GM21447 (cell line): ENCODE data around the gene NUPR1.
"Not testable (repeated sequence)": the region's sequence is repeated elsewhere in the genome, so short reads cannot be mapped to it uniquely, and the experiment has no call there.

Experiments used
- ATAC-seq: cut with Tn5 transposase; IDR thresholded peaks from one replicate; pipeline ENCODE4 v1.9.1; 2021; ENCODE audit not compliant: unreplicated experiment

NUPR1 gene

DNA sequence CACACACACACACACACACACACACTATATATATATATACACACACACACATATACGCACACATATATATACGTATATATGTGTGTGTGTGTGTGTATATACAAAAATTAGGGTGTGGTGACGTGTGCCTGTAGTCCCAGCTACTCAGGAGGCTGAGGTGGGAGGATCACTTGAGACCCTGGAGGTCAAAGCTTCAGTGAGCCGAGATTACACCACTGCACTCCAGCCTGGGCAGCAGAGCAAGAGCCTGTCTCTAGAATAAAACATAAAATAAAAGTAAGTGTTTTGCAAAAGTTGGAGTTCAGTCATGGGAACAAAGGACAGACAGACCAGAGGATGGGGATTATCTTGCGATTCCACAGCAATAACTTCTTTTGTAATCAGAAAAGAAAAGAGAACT is 10.8 kb downstream of the NUPR1 start:
- no peak for ATAC-seq

DNA sequence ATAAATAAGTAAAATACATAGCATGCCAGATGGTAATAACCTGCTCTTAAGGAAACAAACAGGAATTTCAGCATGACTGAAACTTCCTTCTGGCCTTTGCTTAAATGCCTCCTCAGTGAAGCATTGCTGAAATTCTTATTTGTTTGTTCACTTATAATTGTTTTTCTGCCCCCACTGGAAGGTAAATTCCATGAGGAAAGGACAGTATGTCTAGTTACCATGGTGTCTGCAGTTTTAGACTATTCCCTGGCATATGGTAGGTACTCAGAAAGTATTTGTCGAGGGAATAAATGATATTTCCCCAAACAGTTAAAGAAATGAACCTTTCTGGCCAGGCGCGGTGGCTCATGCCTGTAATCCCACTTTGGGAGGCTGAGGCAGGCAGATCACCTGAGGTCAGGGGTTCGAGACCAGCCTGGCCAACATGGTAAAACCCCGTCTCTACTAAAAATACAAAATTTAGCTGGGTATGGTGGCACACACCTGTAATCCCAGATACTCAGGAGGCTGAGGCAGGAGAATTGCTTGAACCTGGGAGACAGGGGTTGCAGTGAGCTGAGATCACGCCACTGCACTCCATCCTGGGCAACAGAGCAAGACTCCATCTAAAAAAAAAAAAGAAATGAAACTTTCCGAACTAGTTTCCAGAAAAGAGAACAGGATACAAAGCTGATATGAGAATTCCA is 11.5 kb downstream of the NUPR1 start:
- not testable (repeated sequence) for ATAC-seq

DNA sequence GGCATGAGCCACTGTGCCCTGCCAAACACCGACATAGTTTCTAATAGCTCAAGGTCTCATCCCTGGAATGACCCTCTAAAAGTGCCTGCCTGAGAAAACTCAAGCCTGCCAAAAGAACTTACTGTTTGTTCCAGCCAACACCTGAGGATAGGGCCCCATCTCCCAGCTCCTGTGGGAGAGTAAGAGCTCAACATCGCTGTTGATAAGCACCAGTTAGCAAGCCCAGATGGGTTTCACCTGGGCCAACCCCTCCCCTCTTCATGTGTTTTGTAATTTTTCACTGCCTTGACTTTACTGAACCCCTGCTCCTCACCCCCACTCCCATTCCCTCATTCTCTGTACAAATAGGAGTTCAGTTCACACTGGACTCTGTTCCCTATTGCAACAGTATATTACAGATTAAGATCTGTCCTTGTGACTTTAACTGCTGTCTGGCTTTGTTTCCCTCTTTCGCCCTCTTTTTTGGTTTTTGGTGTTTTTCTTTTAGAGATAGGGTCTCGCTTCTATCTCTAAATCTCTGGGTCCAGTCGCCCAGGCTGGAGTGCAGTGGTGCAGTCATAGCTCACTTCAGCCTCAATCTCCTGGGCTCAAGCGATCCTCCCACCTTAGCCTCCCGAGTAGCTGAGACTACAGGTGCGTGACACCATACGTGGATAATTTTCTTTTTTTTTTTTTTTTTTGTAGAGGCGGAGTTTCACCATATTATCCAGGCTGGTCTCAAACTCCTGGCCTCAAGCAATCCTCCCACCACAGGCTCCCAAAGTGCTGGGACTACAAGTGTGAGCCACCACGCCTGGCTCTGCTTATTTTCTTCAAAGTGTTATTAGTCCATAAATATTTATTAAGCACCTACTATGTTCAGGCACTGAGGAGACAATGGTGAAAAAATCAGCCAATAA is 12.3 kb downstream of the NUPR1 start:
- no peak for ATAC-seq

- no peak for ATAC-seq
Measured at GRCh38 chr16:28524681-28525171, 14.0 kb downstream of the NUPR1 start.

GRCh38 chr16:28522792-28523191 is 16.0 kb downstream of the NUPR1 start:
- ATAC-seq, result no peak

- no peak for ATAC-seq
Measured at GRCh38 chr16:28521436-28521835, 17.3 kb downstream of the NUPR1 start.

- ATAC-seq, result no peak
Measured at GRCh38 chr16:28520672-28521071, 18.1 kb downstream of the NUPR1 start.

DNA sequence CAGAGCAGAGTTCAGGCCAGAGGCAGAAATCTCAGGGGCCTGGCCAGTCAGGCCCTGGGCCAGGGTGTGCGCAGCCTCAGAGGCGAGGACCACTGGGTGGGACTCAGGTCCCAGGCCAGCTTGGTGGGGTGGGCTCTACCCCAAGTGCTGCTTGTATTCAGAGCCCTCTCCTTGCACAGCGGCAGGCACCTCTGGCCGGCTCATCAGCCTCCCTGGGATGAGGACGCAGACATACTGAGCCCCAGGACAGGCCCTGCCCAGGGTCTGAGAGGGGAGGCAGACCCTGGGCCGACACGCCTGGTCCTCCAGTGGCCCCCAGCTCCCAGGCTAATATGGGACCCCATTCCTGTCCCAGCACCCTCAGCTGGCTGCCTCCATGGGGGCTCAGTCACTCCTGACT is 24.5 kb downstream of the NUPR1 start:
- ATAC-seq, result no peak

GRCh38 chr16:28513484-28514181 is 25.1 kb downstream of the NUPR1 start:
- ATAC-seq, result no peak

DNA sequence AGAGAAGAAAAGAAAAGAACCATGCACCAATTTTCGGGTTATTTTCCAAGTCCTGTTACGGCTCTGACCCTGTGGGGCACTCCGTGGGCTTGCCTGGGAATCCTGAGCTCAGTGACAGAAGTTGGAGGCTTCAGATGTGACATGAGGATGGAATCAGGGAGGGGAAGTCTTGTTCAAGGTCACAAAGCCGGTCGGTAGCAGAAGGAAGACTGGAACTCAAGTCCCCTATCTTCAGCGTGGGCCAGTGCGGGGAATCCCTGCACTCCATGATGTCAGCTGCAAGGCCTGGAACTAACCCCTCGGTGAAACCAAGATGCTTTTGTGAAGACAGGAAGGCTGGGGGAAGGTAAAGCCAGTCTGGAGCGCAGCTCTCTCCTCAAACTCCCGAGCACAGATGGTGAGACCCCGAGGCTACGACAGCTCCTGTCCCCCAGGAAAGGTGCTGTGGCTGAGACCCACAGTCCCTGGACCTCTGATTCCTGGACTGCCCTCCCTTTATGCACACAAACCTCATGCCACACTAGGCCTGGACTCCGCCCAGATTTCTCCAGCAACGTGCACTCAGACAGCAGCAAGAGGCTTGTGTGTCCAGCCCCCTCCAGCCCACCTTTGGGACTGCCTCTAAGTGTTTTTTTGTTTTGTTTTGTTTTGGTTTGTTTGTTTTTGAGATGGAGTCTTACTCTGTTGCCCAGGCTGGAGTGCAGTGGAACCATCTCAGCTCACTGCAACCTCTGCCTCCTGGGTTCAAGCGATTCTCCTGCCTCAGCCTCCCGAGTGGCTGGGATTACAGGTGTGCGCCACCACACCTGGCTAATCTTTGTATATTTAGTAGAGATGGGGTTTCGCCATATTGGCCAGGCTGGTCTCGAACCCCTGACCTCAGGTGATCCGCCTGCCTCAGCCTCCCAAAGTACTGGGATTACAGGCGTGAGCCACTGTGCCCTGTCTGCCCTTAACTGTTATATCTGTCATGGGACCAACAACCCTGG is 26.7 kb downstream of the NUPR1 start:
- no peak for ATAC-seq

GRCh38 chr16:28511031-28511430 is 27.7 kb downstream of the NUPR1 start:
- ATAC-seq, result no peak

- ATAC-seq, result no peak
Measured at GRCh38 chr16:28505489-28506137, 33.2 kb downstream of the NUPR1 start.

DNA sequence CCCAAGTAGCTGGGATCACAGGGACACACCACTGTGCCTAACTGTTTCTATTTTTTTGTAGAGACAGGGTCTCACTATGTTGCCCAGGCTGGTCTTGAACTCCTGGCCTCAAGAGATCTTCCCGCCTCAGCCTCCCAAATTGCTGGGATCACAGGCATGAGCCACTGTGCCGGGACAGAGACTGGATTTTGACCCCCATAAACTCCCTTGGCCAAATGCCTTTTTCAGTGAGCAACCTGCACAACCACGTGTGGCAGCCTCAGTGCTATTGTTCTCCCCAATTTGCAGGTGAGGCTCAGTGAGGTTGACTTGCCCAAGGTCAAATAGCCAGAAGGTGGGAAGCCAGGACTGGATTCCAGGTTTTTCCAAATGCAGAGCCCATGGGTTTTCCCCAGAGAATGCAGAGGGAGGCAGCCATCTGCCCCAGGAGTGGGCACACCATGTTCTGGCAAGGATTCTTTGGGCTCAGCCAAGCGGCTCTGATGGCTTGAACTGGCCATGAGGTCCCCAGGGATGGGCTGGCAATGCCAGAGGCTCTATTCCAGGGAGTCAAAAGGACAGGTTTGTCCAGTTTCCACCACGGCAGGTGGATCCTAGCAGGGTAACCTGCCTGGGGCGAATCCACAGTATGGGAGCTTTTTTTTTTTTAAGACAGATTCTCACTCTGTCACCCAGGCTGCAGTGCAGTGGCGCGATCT is 33.9 kb downstream of the NUPR1 start:
- ATAC-seq, result no peak

DNA sequence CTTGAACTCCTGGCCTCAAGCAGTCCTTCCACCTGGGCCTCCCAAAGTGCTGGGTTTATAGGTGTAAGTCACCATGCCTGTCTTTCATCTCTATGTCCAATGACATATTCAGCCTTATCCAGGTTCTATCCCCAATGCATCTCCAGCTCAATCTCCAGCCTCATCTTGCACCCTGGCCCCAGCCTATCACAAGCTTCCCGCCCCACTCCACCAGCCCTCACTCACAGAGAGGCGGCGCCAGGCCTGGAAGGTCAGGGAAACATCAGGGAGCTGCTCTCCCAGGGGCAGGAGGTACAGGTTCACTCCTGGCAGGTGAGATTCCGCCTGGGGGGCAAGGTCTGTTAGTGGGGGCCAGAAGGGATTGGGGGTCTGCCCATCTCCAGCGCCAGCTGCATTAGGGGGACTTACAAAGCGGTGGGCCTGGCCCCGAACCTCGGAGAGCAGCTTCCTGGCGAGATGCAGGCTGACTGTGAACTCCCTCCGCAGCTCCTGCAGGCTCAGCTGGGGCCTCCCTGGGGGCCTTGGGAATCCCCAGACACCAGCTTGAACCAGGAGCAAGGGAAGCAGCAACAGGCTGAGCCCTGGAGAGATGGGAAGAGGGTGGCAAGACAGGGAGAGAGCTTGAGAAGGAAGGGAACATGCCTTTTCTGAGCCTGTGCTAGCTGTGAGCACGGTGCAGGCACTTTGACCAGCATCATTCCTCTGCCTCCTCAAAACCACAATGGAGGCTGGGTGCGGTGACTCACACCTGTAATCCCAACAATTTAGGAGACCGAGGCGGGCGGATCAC is 35.1 kb downstream of the NUPR1 start:
- no peak for ATAC-seq

- no peak for ATAC-seq
Measured at GRCh38 chr16:28502290-28502689, 36.5 kb downstream of the NUPR1 start.

GRCh38 chr16:28501258-28502232 is 37.2 kb downstream of the NUPR1 start:
- ATAC-seq, result no peak

GRCh38 chr16:28500476-28501180 is 38.1 kb downstream of the NUPR1 start:
- ATAC-seq, result not testable (repeated sequence)
